HG02885 (cell line): ENCODE data around the gene RCL1.

Source experiments
- ATAC-seq: cut with Tn5 transposase; IDR thresholded peaks from one replicate; pipeline ENCODE4 v1.9.1; 2021; ENCODE audit warnings: mild to moderate bottlenecking; ENCODE audit not compliant: unreplicated experiment, poor library complexity

RCL1 gene

DNA sequence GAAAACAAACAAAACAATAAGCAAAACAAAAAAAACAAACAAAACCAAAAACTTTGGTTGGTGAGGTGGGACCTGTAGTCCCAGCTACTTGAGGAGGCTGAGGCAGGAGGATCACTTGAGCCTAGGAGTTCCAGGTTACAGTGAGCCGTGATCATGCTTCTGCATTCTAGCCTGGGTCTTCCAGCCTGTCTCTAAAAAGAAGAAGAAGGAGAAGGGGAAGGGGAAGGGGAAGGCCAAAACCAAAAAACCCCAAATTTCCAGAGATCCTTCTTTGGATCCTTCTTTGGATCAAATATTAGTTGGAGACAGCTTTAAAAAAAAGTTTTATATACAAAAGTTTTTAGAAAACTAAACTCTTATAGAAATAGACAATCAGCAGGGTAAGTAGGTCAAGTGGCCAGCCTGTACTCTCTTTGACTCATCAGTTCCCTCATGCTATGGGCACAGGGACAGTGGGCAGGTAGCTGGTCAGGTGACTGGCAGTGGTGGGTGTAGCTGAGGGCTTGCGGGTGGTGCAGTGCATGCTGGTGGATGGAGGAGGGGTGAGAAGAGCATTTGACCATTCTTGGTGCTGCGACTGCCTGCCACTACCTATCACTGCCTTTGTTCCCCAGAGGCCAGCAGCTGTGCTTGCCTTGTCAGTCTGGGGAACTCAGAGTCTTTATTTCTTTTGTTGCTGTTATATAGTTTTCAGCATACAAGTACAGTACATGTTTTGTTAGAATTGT, 12.6 kb downstream of the RCL1 start:
- no peak for ATAC-seq

DNA sequence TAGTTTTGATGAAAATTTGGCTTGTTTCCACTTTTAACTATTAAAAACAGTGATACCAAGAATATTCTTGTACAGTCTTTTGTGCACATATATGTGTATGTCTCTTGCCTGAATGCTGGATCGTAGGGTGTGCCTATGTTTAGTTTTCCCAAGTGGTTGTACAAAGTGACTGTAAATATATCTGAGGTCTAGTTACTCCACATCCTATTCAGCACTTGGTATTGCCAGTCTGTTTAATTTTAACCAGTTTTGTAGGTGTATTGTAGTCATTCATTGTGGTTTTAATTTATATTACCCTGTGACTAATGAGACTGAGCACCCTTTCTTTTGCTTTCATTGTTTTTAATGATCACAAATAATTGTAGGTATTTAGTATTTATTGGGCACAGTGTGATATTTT, 17.8 kb downstream of the RCL1 start:
- ATAC-seq = no peak

DNA sequence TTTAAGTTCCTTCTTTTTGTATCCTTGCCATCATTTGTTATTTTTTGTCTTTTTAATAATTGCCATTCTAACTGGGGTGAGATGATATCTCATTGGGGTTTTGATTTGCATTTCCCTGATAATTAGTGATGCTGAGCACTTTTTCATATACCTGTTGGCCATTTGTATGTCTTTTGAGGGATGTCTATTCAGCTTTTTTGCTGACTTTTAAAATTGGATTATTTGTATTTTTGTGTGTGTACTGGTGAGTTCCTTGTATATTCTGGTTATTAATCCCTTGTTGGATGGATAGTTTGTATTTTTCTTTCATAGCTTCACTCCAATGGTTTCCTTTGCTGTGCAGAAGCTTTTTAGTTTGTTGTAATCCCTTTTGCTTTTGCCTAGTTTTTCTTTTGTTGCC, 19.1 kb downstream of the RCL1 start:
- no peak for ATAC-seq

DNA sequence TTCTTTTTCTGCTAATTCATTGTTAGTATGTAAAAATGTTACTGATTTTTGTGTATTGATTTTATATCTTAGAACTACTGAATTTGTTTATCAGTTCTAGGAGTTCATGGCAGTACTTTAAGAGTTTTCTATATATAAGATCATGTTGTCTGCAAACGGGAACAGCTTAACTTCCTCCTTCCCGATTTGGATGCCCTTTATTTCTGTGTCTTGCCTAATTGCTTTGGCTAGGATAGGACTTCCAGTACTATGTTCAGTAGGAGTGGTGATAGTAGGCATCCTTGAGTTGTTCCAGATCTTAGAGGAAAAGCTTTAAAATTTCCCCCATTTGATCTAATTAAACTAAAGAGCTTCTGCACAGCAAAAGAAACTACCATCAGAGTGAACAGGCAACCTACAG, 20.1 kb downstream of the RCL1 start:
- no peak for ATAC-seq

DNA sequence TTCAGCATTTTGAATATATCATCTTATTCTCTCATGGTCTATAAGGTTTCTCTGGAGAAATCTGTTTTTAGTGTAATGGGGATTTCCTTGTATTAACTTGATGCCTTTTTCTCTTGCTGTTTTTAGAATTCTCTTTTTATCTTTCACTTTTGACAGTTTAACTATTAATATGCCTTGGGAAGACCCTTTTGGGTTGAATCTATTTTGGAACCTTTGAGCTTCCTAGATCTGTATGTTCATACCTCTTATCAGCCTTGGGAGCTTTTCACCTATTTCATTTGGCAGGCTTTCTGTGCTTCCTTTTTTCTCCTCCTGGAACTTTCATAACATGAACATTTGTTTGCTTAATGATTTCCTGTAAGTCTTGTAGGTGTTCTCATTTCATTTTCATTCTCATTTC, 22.2 kb downstream of the RCL1 start:
- peak; percentile 48 for ATAC-seq

DNA sequence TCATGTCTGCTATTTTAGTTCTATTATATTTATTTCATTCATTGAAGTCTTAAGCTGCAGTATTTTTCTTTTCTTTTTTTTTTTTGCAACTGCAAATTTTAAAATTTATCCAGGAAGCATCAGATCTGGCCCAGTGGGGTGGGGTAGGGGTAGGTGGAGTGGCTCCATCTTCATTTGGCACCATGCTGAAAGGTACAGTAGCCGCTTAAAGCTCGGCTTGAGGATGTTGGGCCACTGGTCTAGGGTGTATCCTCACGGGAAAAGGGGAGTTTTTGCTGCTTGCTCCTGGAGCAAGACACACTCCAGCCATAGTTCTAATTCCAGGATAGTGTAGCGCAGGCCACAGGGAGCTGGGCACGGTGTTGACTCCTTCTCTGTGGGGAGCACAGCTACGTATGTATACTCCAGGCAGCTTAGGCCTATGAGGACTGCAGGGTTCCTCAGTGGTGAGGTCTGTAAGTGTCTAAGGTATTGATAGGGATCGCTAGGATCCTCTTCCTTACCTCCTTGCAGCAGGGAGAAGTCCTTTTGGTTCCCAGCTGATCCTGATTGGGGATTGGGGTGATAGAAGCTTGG, 22.7 kb downstream of the RCL1 start:
- ATAC-seq = peak; percentile 37

DNA sequence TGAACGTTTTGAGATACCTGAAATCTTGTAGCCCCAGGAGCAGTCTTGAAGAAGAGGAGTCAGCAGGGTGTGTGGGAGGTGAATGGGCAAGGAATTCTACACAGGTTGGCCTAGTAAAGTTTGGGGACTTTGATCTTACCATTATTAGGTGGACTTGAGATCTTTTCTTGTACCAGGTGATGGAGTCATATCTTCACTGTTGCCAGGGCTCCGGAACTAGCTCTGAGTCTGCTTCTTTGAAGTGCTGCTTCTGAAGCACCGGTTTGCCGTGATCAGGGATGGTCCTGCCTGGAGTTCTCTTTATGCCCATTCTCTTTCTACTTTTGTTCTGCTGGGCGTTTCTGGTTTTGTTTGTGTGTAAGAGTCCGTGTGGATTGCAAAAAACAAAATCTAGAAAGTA, 27.4 kb downstream of the RCL1 start:
- no peak for ATAC-seq

DNA sequence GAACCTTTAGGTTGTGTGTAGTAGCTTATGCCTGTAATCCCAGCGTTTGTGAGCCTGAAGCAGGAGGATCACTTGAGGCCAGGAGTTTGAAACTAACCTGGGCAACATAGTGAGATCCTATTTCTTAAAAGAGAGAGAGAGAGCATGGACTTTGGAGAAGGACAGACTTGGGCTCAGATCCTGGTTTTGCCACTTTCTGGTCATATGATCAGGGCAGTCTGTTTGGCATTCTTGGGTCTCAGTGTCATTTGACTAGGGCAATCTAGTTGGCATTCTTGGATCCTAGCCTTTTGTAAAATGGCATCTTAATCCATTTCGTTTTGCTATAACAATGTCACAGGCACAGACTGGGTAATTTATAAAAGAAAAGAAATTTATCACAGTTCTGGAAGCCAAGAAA, 28.4 kb downstream of the RCL1 start:
- ATAC-seq = no peak

DNA sequence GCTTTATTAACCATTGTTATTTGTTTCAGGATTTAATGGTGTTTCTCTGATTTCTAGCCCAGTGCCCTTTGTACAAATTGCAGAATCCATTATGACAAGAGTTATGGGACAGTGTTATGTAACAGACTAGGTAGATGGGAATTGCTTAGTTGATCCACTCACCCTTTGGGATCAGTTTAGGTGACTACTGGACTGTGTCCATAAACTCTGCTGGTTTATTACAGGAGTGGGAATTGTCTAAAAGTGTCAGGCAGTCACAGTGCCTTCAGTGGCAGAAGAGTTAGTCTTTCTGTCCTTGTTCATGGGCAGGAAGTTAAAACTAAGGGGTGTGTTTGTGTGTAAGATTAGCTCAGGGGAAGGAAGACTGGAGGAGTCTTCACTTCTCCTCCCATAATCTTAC, 29.3 kb downstream of the RCL1 start:
- ATAC-seq = no peak

DNA sequence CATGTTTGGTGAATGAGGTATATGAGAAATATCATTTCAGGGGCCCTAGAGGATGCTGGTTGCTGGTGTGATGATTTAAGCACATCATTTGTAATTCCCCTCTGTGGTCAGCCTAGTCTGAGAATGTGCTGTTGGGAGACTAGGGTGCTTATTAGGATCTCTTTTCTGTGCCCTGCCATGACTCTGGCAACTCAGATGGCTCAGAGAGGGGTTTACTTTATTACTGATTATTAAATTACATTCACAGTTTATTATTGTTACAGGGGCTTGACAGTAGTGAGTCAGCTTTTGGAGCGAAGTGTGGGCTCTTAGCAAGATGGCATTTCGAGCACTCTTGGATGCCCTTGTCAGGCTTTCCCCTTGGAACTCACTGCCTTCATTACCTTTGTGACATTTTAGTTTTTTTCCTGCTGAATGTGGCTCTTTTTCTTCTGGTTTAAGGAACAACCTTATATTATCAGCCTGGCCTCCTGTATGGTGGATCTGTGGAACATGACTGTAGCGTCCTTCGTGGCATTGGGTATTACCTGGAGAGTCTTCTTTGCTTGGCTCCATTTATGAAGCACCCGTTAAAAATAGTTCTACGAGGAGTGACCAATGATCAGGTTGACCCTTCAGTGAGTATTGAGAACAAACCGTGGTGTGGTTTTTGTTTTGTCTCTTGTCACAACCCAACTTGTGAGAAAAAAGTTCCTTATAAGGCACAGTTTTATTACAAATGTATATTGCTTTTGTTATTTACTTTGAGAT, 33.8 kb downstream of the RCL1 start:
- no peak for ATAC-seq

DNA sequence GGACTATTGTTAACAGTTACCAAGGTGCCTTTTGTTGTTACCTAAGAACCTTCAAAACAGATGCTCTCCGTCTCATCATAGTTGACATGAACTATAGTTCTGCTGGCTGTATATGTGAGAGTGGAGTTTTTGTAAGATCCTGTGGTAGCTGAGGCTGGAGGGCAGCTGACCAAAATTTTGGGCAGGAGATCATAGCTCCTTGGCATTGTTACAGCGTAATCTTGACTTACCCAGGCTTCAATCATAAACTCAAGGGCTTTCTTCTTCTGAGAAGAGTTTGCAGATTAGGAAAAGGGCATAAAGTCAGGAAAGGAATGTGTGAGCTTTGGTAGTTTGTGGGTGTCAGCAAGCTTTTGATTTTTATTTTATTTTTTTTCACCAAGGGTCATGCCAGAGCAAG, 34.5 kb downstream of the RCL1 start:
- no peak for ATAC-seq

DNA sequence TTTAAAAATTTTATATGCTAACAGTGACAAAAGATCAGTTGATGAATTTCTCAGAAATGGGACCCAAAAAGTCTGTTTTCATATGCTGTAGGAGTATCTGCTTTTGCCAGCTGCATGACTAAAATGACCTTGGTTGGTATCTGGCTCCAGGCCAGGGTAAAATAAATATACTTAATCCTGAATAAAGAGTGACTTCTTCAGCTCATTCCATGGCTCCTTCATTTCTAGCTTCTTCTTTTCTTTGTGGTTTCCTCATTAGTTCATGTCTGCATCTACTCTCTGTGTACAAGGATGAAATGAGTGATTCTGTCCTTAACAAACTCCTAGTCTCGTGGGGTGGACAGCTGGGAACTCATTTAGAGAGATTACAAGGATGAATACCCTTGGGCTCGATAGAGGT, 36.0 kb downstream of the RCL1 start:
- ATAC-seq = no peak

DNA sequence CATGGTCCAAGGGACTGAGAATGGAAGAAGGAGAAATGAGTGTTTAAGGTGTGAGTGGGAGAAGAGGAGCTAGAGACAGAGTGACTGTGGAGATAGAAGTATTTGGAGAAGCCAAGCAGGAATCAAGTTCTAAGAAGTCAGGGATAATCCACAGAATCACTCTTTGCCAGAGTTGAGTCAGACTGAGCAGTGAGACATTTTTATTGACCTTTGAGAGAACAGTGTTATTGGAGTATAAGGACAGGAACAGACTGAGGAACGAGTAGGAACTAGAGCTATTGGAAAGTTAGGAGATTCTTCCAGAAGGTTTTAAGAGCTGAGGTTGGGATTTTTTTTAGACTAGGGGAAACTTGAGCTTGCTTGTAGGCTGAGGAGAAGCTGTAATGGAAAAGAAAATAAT, 37.2 kb downstream of the RCL1 start:
- ATAC-seq = no peak

DNA sequence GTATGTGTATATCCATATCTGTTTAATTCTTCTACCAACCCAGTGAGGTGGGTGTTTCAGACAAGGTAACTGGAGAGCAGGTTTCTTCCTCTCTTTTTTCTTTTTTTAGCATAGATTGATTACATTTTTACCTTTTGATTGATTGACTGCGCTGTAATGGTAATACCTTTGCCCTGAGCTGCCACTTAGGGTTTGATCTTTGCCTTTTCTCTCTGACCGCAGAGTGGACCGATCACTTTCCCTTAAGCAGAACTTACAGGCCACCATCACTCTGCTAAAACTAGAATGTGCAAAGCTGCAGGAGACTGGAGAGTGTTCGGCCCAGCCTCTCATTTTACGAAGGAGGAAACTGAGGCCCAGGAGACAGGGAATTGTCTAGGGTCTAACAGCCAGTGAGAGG, 38.0 kb downstream of the RCL1 start:
- no peak for ATAC-seq

DNA sequence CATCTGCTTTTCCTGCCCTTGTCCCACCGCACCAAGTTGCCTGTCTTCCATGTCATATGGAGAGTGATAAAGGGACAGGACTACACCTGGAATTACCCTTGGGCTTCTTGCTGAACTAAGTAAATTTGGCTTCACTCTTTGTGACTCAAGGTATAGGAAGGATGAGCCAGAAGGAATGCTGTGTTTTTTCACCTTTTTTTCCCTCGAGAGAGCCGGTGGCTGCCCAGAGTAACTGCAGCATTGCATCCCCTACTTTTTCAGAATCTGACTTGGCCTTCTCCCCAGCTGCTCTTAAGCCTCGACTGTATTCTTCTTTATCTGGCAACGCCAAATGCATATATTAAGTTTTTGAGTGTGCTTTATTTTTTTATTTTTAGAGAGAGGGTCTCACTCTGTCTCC, 38.4 kb downstream of the RCL1 start:
- ATAC-seq = no peak

DNA sequence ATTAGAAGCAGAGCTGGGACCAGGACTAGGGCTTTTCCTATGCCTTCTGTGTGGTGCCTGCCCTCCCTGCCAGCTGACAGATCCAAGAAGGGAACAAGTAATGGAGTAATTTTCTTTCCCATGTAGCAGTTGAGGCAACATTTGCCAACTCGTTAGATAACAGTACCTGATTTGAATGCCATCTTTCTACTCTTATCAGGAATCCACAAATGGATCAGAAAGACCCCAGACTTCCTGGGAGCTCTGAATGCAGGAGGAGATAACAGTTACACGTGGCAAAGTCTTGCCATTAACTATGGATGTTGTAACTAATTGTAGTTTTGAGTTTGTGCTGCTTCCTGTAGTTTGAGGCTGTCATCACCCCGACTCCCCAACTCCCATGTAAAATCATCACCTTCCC, 39.2 kb downstream of the RCL1 start:
- ATAC-seq = no peak

DNA sequence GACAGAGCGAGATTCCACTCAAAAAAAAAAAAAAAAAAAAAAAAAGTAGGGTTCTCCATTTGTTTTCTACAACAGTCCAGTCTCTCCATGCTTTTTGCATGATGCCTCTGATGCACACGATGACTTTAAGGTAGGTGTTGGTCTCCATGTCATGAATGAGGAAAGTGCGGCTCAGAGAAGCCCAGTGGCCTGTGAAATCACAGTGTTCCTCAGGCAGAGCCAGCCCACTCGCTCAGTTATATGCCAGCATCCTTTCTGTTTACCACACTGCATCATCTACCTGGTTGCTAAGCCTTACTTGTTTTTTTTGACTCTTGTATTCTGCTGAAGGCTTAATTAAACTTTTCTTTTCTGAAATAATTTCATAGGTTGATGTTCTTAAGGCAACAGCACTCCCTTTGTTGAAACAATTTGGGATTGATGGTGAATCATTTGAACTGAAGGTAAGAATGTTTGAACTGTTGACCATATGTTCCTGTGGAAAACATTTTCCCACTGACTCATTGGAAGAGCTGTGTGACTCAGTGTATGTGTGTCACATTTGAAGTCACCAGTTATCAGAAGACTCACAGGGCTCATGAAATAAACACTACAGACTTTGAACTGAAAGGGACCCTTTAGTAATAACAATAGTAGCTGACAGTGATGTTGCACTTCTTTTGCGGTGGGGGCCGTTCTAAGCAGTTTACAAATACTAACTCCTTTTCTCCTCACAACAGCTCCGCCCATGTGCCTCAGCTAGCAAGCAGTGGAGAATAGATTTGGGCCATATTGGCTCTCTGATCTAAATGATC, 40.2 kb downstream of the RCL1 start:
- ATAC-seq = no peak

DNA sequence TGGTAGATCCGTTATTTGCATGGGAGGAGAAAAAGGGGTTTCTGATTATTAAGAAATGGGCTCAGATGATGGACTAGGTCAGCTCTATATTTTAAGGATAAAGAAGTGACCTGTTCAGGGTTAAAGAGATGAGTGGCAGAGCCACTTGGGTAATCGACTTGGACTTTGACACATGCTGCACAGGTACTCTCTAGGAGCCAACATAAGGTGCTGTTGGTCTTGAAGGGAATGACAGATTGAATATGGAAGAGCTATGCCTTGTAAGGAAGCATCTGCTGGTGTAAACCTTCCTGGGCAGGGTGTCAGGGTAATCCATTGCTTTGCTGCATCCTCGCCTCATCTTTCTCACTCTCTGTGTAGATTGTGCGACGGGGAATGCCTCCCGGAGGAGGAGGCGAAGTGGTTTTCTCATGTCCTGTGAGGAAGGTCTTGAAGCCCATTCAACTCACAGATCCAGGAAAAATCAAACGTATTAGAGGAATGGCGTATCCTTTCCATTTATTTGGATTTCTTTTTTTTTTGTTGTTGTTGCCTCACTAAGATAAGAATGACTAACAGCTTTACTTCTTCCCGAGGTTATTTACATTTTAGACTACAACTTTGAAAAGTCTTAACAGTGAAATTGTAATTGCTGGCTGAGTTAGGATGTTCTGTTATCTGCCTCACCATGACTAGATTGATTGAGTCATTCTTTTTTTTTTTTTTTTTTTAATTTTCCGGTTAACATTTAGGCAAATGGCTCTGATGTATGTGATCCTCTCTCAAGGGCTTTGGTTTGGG, 41.2 kb downstream of the RCL1 start:
- ATAC-seq = no peak

DNA sequence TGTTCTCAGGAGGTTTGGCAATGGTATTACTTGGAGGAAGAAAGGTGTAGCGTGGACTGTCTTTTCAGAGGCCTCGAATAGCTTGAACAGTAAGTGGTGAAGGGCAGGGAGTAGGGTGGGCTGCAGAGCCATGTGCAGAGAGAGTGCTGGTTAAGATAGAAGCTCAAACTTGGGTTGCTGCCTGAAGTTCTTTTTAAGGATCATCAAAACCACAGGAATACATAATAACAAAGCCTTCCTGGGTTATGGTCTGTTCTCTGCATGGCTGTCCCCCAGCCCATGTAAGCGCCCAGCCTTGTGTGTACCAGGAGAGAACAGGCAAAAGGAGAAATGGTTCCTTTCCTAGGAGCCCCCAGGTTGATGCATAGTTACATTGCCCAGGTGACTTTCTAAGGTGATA, 43.9 kb downstream of the RCL1 start:
- ATAC-seq = no peak
